Uterus (tissue), 2 donors: ENCODE data around the gene MRPL38.

Experiments used
- CTCF ChIP-seq, 4 experiments: fragments of 200-600 bp in 2 of 4; fragments of 450-650 bp in 2 of 4; sonication (generic) in 2 of 4; IDR thresholded peaks; one replicate each; pipeline ENCODE4 v1.5.1; 2016 to 2019; ENCODE audit warnings: antibody characterized with exemption in 4 of 4, mild to moderate bottlenecking in 2 of 4, moderate library complexity in 1 of 4
- POLR2A ChIP-seq, 2 donors: fragments of 450-650 bp; IDR thresholded peaks; one replicate each; pipeline ENCODE4 v1.6.1; 2016; ENCODE audit warnings: antibody characterized with exemption in 2 of 2, mild to moderate bottlenecking in 1 of 2, moderate library complexity in 1 of 2

- no peak for TF ChIP-seq CTCF (IDR thresholded peaks at IDR 0.05)
- no peak for TF ChIP-seq POLR2A (IDR thresholded peaks at IDR 0.05)
Observed at GRCh38 chr17:75945211-75945610, 40.5 kb upstream of the MRPL38 start.
